Measurements from ENCODE around the gene PHF20. TPM values are rescaled to one million over a fixed set of nuclear protein-coding genes. Genes with fewer than 3 reads are reported as not detected.

Gene PHF20
- total and polyA plus RNA-seq, 2 of the 8 experiments (the other 6 are each of a cell fraction or from before 2014, with no cell fraction given): 25.6 to 70.1 TPM

- H4K20me1 ChIP-seq (replicated peaks in 1 of 2; ENCODE audit: control insufficient read depth in 1 of 2, insufficient read depth in 2 of 2, low read length in 2 of 2): peaks cover 1 to 3% of the 10 kb centered on the region in 2 experiments
- no peak overlapping the region for H3K23ac ChIP-seq (ENCODE audit: insufficient read length)
- H3K14ac ChIP-seq (ENCODE audit: insufficient read length): no peak overlapping the region
- no peak overlapping the region for H2BK120ac ChIP-seq (replicated peaks; ENCODE audit: low read depth, low read length)
- no peaks in the 10 kb centered on the region for H3K9me3 ChIP-seq (ENCODE audit: insufficient read depth in 2 of 2, low read depth in 1 of 2, low read length in 1 of 2)
- H3K4me1 ChIP-seq (replicated peaks in 1 of 4; ENCODE audit: control insufficient read depth in 3 of 4, insufficient read depth in 4 of 4, low read length in 3 of 4): peaks cover 0 to 5% (median 3%) of the 10 kb centered on the region in 4 experiments; a peak in 4 of 7 replicates
- H3K23me2 ChIP-seq (ENCODE audit: low read depth, low read length): no peaks in the 10 kb centered on the region
- ChIA-PET POLR2A (ENCODE audit: partially characterized antibody) (interaction anchor here (3.2 kb wide), 1 partner anchor 14 kb away, joined by 16 read pairs; no protein-coding TSS in a partner anchor), CTCF (ENCODE audit: partially characterized antibody) (interaction anchor here (0.6 to 2.2 kb wide), 7 partner anchors 13 to 633 kb away, joined by 3 to 6 read pairs (median 4); no protein-coding TSS in a partner anchor)
- H3K4me2 ChIP-seq (ENCODE audit: insufficient read depth in 1 of 2, low read depth in 2 of 2, low read length in 2 of 2): no peak overlapping the region
- H3K27me3 ChIP-seq (replicated peaks in 1 of 4; ENCODE audit: control insufficient read depth in 3 of 4, extremely low read depth in 1 of 4, insufficient read depth in 3 of 4, low read length in 3 of 4): no peaks in the 10 kb centered on the region
- no peak overlapping the region for H3K27ac ChIP-seq (ENCODE audit: low read depth, low read length)
- no peak overlapping the region for H3K4me3 ChIP-seq (ENCODE audit: extremely low read depth in 1 of 4, insufficient read depth in 2 of 4, low read depth in 3 of 4, low read length in 4 of 4)
- H2AK5ac ChIP-seq (ENCODE audit: low read depth, low read length): no peak overlapping the region
- no peak overlapping the region for H3K9ac ChIP-seq (replicated peaks in 1 of 4; ENCODE audit: extremely low read depth in 1 of 4, low read depth in 3 of 4, low read length in 3 of 4)
- H2AFZ ChIP-seq (ENCODE audit: low read length): no peak overlapping the region
- H3K4ac ChIP-seq (replicated peaks; ENCODE audit: insufficient read length, low read depth, low read length): no peak overlapping the region
- peaks cover 0 to 13% of the 10 kb centered on the region in 2 experiments; a peak in 2 of 4 replicates for H3K79me2 ChIP-seq (ENCODE audit: control insufficient read depth in 1 of 2, insufficient read depth in 2 of 2, low read length in 2 of 2)
- H4K5ac ChIP-seq (ENCODE audit: insufficient read length, low read depth, low read length): no peak overlapping the region
- no peak overlapping the region for H4K91ac ChIP-seq (replicated peaks; ENCODE audit: insufficient read length, low read length)
- H2BK15ac ChIP-seq (ENCODE audit: low read length): no peak overlapping the region
- no peak overlapping the region for H2BK12ac ChIP-seq (ENCODE audit: low read depth, low read length)
- no peak overlapping the region for H4K8ac ChIP-seq (ENCODE audit: extremely low read depth, insufficient read depth, low read length)
- peaks cover 0 to 19% (median 5%) of the 10 kb centered on the region in 4 experiments; a peak in 5 of 8 replicates for H3K36me3 ChIP-seq (ENCODE audit: control insufficient read depth in 2 of 4, insufficient read depth in 4 of 4, low read length in 3 of 4)
- H3K56ac ChIP-seq (replicated peaks; ENCODE audit: insufficient read length, low read depth, low read length): no peak overlapping the region
- no peak overlapping the region for H2BK20ac ChIP-seq (ENCODE audit: low read length)
- no peaks in the 10 kb centered on the region for H3K79me1 ChIP-seq (ENCODE audit: low read depth, low read length)
- H3K18ac ChIP-seq (ENCODE audit: extremely low read depth, low read length): no peak overlapping the region
- no peak overlapping the region for H2BK5ac ChIP-seq (ENCODE audit: low read depth, low read length)
- FAIRE-seq (no peak), DNase-seq (ENCODE audit: low read depth in 1 of 2, low spot score in 2 of 2) (no peak)
- WGBS, 2 experiments (ENCODE audit: extremely low coverage in 1 of 2, insufficient coverage in 1 of 2, insufficient read length in 1 of 2, insufficient replicate concordance in 2 of 2, low coverage in 1 of 2, low lambda C conversion rate in 2 of 2, missing lambda C conversion rate in 1 of 2): 85% methylated on average over 2 of the region's 2 CpGs; no CpG with 5 or more reads in 1 of the 2 experiments
- TF ChIP-seq CTBP2 (IDR thresholded peaks at IDR 0.05; ENCODE audit: borderline replicate concordance, insufficient read depth, insufficient read length, low read length): no peak
- no peak for TF ChIP-seq KDM5A (IDR thresholded peaks at IDR 0.05; ENCODE audit: low read length)
- TF ChIP-seq JUN (IDR thresholded peaks at IDR 0.05; ENCODE audit: low read depth, low read length): no peak
- no peak for TF ChIP-seq RNF2 (IDR thresholded peaks at IDR 0.05; ENCODE audit: borderline replicate concordance, low read depth, low read length, missing control alignments, poor library complexity, severe bottlenecking)
- no peak for TF ChIP-seq EGR1 (IDR thresholded peaks at IDR 0.05; ENCODE audit: borderline replicate concordance, low read depth, low read length)
- TF ChIP-seq CEBPB (IDR thresholded peaks at IDR 0.05; ENCODE audit: low read depth, low read length): no peak
- TF ChIP-seq SIX5 (IDR thresholded peaks at IDR 0.05; ENCODE audit: low read depth, low read length): no peak
- no peak for TF ChIP-seq RAD21 (IDR thresholded peaks at IDR 0.05 in 1 of 2, conservative IDR thresholded peaks at IDR 0.05 in 1 of 2; ENCODE audit: low read depth in 2 of 2, low read length in 2 of 2)
- TF ChIP-seq RFX5 (IDR thresholded peaks at IDR 0.05; ENCODE audit: borderline replicate concordance, low read depth, low read length): no peak
- TF ChIP-seq POLR2AphosphoS5 (IDR thresholded peaks at IDR 0.05; ENCODE audit: low read depth, low read length): no peak
- TF ChIP-seq ASH2L (IDR thresholded peaks at IDR 0.05; ENCODE audit: low read length): no peak
- TF ChIP-seq E2F6 (IDR thresholded peaks at IDR 0.05): no peak
- TF ChIP-seq BCL11A (IDR thresholded peaks at IDR 0.05; ENCODE audit: low read depth in 2 of 2, low read length in 2 of 2): no peak
Measured at GRCh38 chr20:35947907-35948306, 176.1 kb downstream of the PHF20 start.
